Measurements from ENCODE around the gene FCGR2B. TPM values are rescaled to one million over a fixed set of nuclear protein-coding genes. Genes with fewer than 3 reads are reported as not detected.
"Not testable (repeated sequence)": the region's sequence is repeated elsewhere in the genome, so short reads cannot be mapped to it uniquely, and the experiment has no call there.

Gene FCGR2B
- total and polyA plus RNA-seq, 2 donors (not counting 1 experiment from before 2014, with no cell fraction given), result 144 to 282 TPM

DNA sequence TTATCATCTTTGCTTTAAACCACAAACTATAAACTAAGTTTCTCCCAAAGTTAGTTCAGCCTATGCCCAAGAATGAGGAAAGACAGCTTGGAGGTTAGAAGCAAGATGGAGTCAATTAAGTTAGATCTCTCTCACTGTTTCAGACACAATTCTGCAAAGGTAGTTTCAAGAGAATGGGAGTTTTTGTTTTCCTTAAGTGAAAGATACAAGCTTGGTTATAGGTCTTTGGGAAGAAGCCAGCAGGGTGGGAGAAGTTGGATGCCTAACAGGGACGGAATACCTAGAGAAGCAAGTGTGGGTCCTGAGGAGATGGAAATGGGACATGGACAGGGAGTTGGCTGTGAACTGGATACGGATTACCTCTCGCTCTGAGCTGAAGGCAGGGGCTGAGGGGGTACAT is 26.0 kb upstream of the FCGR2B start:
- 94% methylated on average over 2 of the region's 3 CpGs for WGBS (ENCODE audit: insufficient coverage)
- H3K9me3 ChIP-seq (ENCODE audit: control extremely low read depth in 1 of 3, control insufficient read depth in 2 of 3, insufficient read depth in 1 of 3, low read length in 2 of 3); intact Hi-C loops (cut with micrococcal nuclease); H4K20me1 ChIP-seq (ENCODE audit: control insufficient read depth, insufficient read depth, low read length, poor library complexity, severe bottlenecking); ATAC-seq (ENCODE audit: low read depth); H3K79me2 ChIP-seq (ENCODE audit: control insufficient read depth, insufficient read depth, low read length); H3K27ac ChIP-seq (ENCODE audit: low read length in 2 of 2); H3K9me3 Mint-ChIP-seq (ENCODE audit: insufficient read depth); H3K4me1 Mint-ChIP-seq; H3K9ac ChIP-seq (ENCODE audit: low read length); H3K27ac Mint-ChIP-seq; H3K4me3 Mint-ChIP-seq; H3K27me3 Mint-ChIP-seq; H3K4me2 ChIP-seq (replicated peaks; ENCODE audit: low read depth, low read length, poor library complexity, severe bottlenecking); CTCF ChIA-PET; DNase-seq; H3K4me3 ChIP-seq (ENCODE audit: control extremely low read depth in 1 of 5, extremely low read depth in 1 of 5, insufficient read depth in 1 of 5, low read depth in 2 of 5, low read length in 4 of 5); H3K4me1 ChIP-seq (ENCODE audit: control insufficient read depth in 2 of 2, insufficient read depth in 2 of 2, low read length in 2 of 2); H2AFZ ChIP-seq (ENCODE audit: insufficient read depth, low read depth, low read length, poor library complexity, severe bottlenecking); H3K27me3 ChIP-seq (replicated peaks in 1 of 4; ENCODE audit: control extremely low read depth in 1 of 4, control insufficient read depth in 3 of 4, insufficient read depth in 4 of 4, low read length in 3 of 4); H3K36me3 ChIP-seq (replicated peaks in 1 of 2; ENCODE audit: control extremely low read depth in 1 of 2, control insufficient read depth in 1 of 2, extremely low read depth in 1 of 2, insufficient read depth in 2 of 2, low read length in 1 of 2); POLR2A ChIA-PET: not testable (repeated sequence)

DNA sequence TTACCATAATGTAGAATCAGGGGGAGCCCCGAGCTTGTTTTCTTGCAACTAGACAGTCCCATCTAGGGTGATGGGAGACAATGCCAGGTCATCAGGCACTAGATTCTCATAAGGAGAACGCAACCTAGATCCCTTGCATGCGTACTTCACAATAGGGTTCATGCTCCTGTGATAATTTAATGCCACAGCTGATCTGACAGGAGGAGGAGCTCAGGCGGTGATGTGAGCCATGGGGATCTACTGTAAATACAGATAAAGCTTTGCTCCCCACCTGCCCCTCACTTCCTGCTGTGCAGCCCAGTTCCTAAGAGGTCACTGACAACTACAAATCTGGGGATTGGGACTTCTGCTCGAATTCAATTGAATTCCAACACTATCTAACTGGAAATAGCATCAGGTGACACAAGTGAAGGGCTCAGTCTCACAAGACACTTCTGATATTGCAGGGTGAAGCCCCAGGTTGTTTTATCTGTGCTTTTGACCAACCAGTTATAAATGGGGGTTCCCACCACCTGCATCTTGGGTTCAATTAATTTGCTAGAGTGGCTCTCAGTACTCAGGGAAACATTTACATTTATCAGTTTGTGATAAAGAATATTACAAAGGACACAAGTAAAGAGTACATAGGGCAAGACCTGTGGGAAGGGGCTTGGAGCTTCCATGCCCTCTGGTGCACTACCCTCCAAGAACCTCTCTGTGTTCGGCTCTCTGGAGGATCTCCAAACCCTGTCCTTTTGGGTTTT is 24.5 kb upstream of the FCGR2B start:
- not testable (repeated sequence) for ATAC-seq (ENCODE audit: low read depth); H3K4me1 ChIP-seq (ENCODE audit: control insufficient read depth in 2 of 2, insufficient read depth in 2 of 2, low read length in 2 of 2)
- WGBS (ENCODE audit: insufficient coverage), result no CpG with 5 or more reads among the region's 6 CpGs

DNA sequence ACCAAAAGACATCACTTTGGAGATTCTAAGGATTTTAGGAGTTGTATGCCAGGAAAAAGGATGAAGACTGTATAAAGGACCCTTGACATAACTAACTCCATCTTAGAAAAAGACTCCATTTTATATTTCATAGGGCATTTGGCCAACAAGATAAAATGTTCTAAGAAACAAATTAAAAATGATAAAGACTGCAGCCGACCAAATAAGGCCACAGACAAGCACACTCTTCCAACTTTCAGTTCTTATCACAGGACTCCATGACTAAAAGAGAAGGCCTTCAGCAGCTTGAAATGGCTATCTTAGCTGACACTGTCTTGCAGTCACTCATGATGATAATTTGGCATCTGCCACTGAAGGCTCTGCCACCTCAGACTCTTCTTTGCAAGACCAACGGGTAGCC is 23.7 kb upstream of the FCGR2B start:
- H3K4me2 ChIP-seq (replicated peaks; ENCODE audit: low read depth, low read length, poor library complexity, severe bottlenecking); H3K27me3 ChIP-seq (replicated peaks in 1 of 4; ENCODE audit: control extremely low read depth in 1 of 4, control insufficient read depth in 3 of 4, insufficient read depth in 4 of 4, low read length in 3 of 4); H3K4me3 Mint-ChIP-seq; H3K4me1 ChIP-seq (ENCODE audit: control insufficient read depth in 2 of 2, insufficient read depth in 2 of 2, low read length in 2 of 2); H3K4me3 ChIP-seq (ENCODE audit: control extremely low read depth in 1 of 5, extremely low read depth in 1 of 5, insufficient read depth in 1 of 5, low read depth in 2 of 5, low read length in 4 of 5); H3K36me3 ChIP-seq (replicated peaks in 1 of 2; ENCODE audit: control extremely low read depth in 1 of 2, control insufficient read depth in 1 of 2, extremely low read depth in 1 of 2, insufficient read depth in 2 of 2, low read length in 1 of 2); H3K27ac Mint-ChIP-seq; H3K9ac ChIP-seq (ENCODE audit: low read length); H3K27me3 Mint-ChIP-seq; H3K9me3 Mint-ChIP-seq (ENCODE audit: insufficient read depth); H2AFZ ChIP-seq (ENCODE audit: insufficient read depth, low read depth, low read length, poor library complexity, severe bottlenecking); H3K9me3 ChIP-seq (ENCODE audit: control extremely low read depth in 1 of 3, control insufficient read depth in 2 of 3, insufficient read depth in 1 of 3, low read length in 2 of 3); CTCF ChIA-PET; DNase-seq; intact Hi-C loops (cut with micrococcal nuclease); H4K20me1 ChIP-seq (ENCODE audit: control insufficient read depth, insufficient read depth, low read length, poor library complexity, severe bottlenecking); POLR2A ChIA-PET; H3K79me2 ChIP-seq (ENCODE audit: control insufficient read depth, insufficient read depth, low read length); ATAC-seq (ENCODE audit: low read depth); H3K27ac ChIP-seq (ENCODE audit: low read length in 2 of 2): not testable (repeated sequence)
- H3K4me1 Mint-ChIP-seq, result peaks cover 21% of the 10 kb centered on the region
- no CpG with 5 or more reads among the region's 2 CpGs for WGBS (ENCODE audit: insufficient coverage)

More for the DNA sequence above, 24.5 kb upstream of the FCGR2B start:
- H4K20me1 ChIP-seq (ENCODE audit: control insufficient read depth, insufficient read depth, low read length, poor library complexity, severe bottlenecking); H3K4me2 ChIP-seq (replicated peaks; ENCODE audit: low read depth, low read length, poor library complexity, severe bottlenecking); CTCF ChIA-PET; H3K9me3 Mint-ChIP-seq (ENCODE audit: insufficient read depth); H3K27ac ChIP-seq (ENCODE audit: low read length in 2 of 2); H3K27me3 ChIP-seq (replicated peaks in 1 of 4; ENCODE audit: control extremely low read depth in 1 of 4, control insufficient read depth in 3 of 4, insufficient read depth in 4 of 4, low read length in 3 of 4); POLR2A ChIA-PET; H3K4me3 Mint-ChIP-seq; intact Hi-C loops (cut with micrococcal nuclease); H3K9ac ChIP-seq (ENCODE audit: low read length); H3K79me2 ChIP-seq (ENCODE audit: control insufficient read depth, insufficient read depth, low read length); DNase-seq; H3K4me3 ChIP-seq (ENCODE audit: control extremely low read depth in 1 of 5, extremely low read depth in 1 of 5, insufficient read depth in 1 of 5, low read depth in 2 of 5, low read length in 4 of 5); H2AFZ ChIP-seq (ENCODE audit: insufficient read depth, low read depth, low read length, poor library complexity, severe bottlenecking); H3K27me3 Mint-ChIP-seq; H3K36me3 ChIP-seq (replicated peaks in 1 of 2; ENCODE audit: control extremely low read depth in 1 of 2, control insufficient read depth in 1 of 2, extremely low read depth in 1 of 2, insufficient read depth in 2 of 2, low read length in 1 of 2); H3K27ac Mint-ChIP-seq; H3K9me3 ChIP-seq (ENCODE audit: control extremely low read depth in 1 of 3, control insufficient read depth in 2 of 3, insufficient read depth in 1 of 3, low read length in 2 of 3): not testable (repeated sequence)
- peaks cover 18% of the 10 kb centered on the region for H3K4me1 Mint-ChIP-seq

Data from B cell (primary cell).